KBM-7 (cell line): ENCODE data around the gene GFER.
"Not testable (repeated sequence)": the region's sequence is repeated elsewhere in the genome, so short reads cannot be mapped to it uniquely, and the experiment has no call there.

Experiments
- DNase-seq: peaks from one replicate; pipeline ENCODE4 v3.0.0-alpha.2; 2015
- in situ Hi-C: fragments of 300-500 bp; cut with MboI; formaldehyde crosslinking; loops from 2 replicates; pipeline ENCODE4 v1.14.3; 2020; ENCODE audit warnings: low sequenced_read_pairs, low pct_unique_long_range_greater_than_20kb, mixed read lengths

Gene GFER

GRCh38 chr16:1983544-1984346, at the start of gene GFER:
TSS of gene GFER (plus strand) at chr16:1984193. CDS start at chr16:1984219, 26 bp downstream.
- in situ Hi-C loops, result no loop called here
- peak; percentile 88 for DNase-seq

- in situ Hi-C loops, result no loop called here
These were observed 47.0 kb upstream of the GFER start for GRCh38 chr16:1936945-1937479.

DNA sequence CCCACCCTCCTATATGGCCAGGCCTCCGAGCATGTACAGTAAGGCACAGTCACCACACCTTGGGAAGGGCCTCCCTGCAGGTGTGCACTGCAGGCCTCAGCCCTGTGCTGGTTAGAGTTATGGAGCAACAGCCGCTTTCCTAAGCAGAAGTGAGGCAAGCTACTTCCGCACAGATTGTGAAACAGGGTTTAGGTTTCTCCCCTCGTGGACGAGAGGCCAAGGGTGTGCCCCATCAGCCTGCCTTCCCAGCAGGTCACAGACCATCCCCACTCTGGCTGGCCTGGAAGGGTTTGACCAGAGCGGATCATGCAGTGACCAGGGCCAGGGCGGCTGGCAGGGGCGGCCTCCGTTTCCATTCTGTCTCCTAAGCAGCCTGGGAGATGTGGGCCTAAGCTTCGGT, 45.7 kb upstream of the GFER start:
- in situ Hi-C loops, result no loop called here
- DNase-seq, result no peak

More at GRCh38 chr16:1936945-1937479, 47.0 kb upstream of the GFER start:
- no peak for DNase-seq

DNA sequence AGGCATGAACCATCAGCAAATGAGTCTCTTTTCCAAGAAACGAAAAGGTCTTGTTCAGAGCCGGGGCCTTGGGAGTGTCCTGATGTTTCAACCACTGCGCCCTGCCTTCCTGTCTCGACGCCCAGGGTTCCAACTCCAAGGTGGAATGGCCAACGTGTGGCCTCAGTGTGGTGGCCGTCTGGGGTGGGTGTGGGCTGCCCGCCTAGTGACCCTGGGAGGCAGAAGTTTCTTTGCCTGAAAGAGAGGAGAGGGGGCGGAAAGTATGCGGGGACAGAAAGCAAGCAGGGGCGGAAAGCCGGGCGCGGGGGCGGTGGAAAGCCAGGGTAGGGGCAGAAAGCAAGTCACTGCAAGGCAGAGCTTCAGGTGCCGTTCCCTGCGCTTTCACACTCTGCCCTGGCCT, 45.1 kb upstream of the GFER start:
- in situ Hi-C loops, result no loop called here
- DNase-seq, result no peak

- DNase-seq, in situ Hi-C loops: not testable (repeated sequence)
These were observed 44.2 kb upstream of the GFER start for GRCh38 chr16:1939833-1940232.

DNA sequence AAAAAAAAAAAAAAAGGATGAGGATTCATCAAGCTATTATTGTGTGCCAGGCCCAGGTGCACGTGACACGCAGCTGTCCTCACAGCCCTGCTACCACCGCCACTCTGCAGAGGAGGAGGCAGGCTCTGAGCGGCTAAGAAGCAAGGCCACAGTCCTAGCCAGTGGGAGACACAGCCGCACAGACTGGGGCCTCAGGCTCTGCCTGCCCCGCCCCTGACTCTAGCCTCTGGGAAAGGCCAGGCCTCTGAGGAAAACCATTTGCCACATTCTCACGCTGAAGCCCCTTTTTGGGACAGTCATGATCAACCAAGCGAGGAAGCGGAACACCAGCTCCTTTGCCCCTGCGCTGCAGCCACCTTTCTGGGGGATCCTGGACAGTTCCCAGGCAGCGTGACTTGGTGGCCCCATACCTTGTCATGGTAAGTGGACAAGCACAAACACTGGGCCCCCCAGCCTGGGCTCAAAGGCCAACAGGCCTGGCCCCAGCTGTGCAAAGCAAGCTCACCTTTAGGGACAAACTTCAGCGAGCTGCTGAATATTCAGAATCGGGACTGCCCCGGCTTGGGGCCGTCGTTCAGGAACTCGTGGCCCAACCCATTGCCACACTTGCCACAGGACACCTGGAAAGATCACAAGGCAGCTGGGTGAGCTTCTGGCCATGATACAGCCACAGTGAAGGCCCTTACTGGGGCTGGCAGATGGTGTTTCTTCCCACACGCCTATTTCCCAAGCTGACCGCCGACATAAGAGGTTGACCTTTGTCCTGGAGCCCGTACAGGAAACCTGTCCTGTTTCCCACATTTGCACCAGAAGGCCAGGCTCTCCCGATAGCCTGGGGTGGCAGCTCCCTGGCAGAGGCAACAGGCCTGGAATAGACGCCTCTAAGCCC, 43.5 kb upstream of the GFER start:
- in situ Hi-C loops, result no loop called here
- DNase-seq, result no peak

GRCh38 chr16:1941162-1942046, 42.6 kb upstream of the GFER start:
- in situ Hi-C loops, result no loop called here
- no peak for DNase-seq

GRCh38 chr16:1942047-1942809, 41.8 kb upstream of the GFER start:
- DNase-seq, result peak; percentile 81
- in situ Hi-C loops, result no loop called here

DNA sequence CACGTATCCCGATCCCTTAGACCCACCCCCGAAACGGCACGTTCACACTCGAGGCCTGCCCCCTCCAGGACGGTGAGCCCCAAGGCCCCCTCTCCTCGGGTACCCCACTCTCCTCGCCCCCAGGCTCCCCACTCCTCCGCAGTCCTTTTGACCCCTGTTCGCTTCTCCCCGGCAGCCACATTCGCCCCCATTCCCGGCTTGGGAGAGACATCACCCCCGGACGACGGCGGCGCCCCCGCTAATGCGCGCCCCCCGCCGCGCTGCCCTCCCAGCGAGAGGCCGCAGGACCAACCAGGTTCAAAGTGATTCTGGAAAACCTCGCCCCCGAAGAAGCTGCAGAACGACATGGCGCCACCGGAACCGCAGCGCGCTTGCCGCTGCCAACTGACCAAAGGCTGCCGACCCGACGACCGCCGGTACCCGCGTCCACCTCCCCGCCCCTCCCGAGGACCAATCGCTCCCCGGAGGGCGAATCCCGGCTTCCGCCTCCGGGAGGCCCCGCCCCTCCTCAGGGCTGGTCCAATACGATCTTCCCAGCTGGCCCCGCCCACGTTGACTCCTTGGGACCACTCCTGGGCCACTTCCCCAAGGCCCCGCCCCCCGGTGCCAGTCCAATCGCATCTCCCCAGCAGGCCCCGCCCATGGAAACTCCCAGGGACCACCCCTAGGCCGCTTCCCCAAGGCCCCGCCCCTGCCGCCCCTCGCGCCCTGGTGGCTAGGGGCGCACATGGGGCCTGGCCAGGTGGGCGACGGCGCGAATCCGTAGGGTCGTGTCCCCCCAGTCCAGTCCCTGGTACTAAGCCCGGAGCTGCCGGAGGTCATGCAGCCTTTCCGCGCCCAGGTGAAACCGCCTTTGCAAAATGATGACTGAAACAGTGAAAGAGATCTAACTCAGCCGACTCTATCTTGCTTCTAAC, 40.9 kb upstream of the GFER start, which contains the start of gene MSRB1:
TSS of gene MSRB1 (minus strand) at position 390 of the 917 bp plus-strand sequence. CDS start at position 347, 43 bp downstream.
- DNase-seq, result peak; percentile 95
- in situ Hi-C loops, result no loop called here

DNA sequence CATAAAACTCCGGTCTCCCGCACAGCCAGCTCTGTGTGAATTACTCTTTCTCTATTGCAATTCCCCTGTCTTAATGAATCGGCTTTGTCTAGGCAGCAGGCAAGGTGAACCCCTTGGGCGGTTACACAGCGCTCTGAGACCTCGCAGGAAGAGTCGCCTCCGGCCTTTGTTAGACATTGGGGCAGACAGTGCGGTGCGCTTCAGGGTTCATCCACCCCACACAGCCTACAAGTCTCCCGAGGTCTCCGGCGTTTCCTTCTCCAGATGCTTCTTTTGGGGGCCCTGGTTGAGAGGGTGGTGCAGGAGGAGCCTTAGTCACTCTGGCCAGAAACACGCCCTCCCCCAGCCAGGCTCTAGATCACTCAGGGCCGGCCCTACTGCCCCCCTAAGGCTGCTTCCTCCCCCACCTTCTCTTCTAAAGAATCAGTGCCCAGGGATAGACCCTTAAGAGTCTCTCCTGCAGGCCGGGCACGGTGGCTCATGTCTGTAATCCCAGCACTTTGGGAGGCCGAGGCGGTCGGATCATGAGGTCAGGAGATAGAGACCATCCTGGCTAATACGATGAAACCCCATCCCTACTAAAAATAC, 39.3 kb upstream of the GFER start:
- in situ Hi-C loops, result no loop called here

DNA sequence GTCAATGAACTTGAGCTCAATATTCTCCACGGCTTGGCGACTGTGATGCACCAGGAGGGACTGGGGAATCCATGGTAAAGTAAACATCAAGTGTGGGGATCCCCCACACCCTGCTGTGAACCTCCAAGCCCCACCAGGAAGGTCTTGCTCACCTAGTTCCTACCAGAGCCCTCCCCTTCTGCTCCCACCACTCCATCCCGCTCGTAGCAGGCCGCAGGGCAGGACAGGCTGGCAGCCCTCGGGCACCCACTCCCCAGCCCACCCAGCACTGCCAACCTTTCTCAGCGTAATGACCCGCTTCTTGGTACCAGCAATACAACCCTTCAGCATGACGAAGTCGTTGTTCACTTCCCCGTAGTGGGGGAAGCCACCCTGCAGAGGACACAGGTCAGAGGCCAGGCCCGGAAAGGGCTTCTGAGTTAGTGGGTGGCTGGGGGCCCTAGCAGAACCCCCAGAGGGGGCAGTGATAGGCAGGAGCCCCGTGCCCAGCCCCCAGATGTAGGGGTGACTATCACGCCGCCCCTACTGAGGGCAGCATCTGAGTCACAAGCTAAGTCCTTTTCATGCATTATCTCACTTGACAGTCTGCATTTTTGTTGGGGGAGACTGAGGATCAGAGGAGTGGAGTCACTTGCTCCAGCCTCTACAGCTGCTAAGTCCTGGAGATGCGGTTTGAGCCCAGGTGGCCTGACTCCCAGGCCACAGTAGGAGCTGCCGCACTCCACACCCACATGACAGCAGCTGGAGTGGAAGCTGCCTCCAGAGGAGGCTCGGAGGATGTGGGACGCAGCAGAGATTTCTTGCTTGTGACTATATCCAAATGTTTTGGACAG, 38.2 kb upstream of the GFER start:
- no peak for DNase-seq
- in situ Hi-C loops, result no loop called here

More for the DNA sequence above, 39.3 kb upstream of the GFER start:
- no peak for DNase-seq

DNA sequence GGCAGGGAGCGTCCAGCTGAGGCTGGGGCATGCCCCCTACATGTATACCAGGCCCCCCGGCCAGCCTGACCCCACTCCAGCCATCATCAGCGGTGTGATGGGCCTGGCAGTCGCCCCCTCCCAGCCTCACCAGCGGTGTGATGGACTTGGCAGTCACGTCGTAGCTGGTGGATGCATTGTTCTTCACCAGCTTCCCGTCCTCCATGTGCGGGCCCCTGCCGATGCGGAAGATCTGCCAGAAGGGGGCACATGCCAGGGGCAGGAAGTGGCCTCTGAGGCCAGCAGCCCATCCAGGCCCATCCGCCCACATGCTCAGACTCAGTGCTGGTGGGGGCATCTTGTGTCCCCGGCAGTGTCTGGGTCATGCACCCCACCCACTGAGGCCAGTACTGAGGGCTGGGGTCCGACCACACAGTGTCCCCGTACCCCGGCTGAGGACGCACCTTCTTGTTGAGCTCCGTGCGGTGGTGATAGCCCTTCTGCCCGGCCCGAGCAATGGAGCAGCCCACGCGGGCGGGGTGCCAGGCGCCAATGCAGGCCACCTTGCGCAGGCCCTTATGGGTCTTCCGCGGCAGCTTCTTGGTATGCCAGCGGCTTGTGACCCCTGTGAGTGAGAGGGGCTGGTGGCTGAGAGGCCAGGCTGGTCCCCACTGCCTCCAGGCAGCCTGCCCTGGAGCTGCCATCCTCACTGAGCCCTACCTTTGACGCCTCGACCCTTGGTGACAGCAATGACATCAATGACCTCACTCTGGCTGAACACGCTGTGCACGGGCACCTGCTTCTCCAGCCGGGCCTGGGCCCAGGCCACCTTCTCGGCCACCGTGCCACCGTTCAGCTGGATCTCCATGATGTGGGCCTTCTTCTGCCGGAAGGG, 37.3 kb upstream of the GFER start:
- in situ Hi-C loops, result no loop called here
- DNase-seq, result no peak

GRCh38 chr16:1947369-1947670, 36.7 kb upstream of the GFER start:
- in situ Hi-C loops, result no loop called here
- DNase-seq, result no peak

GRCh38 chr16:1949507-1949906, 34.5 kb upstream of the GFER start:
- DNase-seq, result no peak
- in situ Hi-C loops, result no loop called here

DNA sequence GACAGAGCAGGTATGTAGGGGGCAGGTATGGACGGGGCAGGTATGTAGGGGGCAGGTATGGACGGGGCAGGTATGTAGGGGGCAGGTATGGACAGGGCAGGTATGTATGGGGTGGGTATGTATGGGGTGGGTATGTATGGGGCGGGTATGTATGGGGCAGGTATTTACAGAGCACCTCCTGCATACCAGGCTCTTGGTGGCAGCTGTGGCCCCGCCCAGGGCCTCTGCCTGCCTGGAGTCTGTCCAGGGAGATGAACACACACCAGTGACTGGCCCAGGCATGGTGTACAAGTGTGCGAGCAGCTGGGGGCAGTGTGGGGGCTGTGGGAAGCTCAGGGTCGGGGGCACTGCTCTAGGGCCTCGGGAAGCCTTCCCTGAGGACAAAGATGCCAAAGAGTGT, 33.9 kb upstream of the GFER start:
- no peak for DNase-seq
- in situ Hi-C loops, result no loop called here
